Kidney (tissue), 14 donors: ENCODE data around the gene BSCL2. TPM values are rescaled to one million over a fixed set of nuclear protein-coding genes. Genes with fewer than 3 reads are reported as not detected.

Source experiments
- DNase-seq, 5 donors: peaks; one replicate each; pipeline ENCODE4 v3.0.0-alpha.2; 2013 to 2020
- FAIRE-seq: peaks from 2 replicates; lab custom pipeline; 2012; peaks lifted over from hg19 to GRCh38; lab: Jason Lieb, UNC
- H3K27ac ChIP-seq, 2 donors: one replicate each; pipeline ENCODE4 v1.7.0; 2013; ENCODE audit warnings: low read depth in 2 of 2, low read length in 2 of 2, inconsistent platforms in 1 of 2
- H3K27me3 ChIP-seq: one replicate; pipeline ENCODE4 v1.7.1; 2013; ENCODE audit warnings: low read length, inconsistent platforms; ENCODE audit not compliant: control insufficient read depth, insufficient read depth
- H3K36me3 ChIP-seq, 3 donors: one replicate each; pipeline versions ENCODE4 v1.7.0 to v1.7.1; 2013; ENCODE audit warnings: low read length in 3 of 3, control low read depth in 1 of 3, inconsistent platforms in 1 of 3; ENCODE audit not compliant: insufficient read depth in 3 of 3, control insufficient read depth in 2 of 3
- H3K4me1 ChIP-seq, 3 donors: one replicate each; pipeline versions ENCODE4 v1.7.0 to v1.7.1; 2013; ENCODE audit warnings: low read length in 3 of 3, inconsistent platforms in 1 of 3, low read depth in 1 of 3; ENCODE audit not compliant: control insufficient read depth in 2 of 3, insufficient read depth in 2 of 3
- H3K4me3 ChIP-seq, 3 donors: one replicate each; pipeline versions ENCODE4 v1.7.0 to v1.8.1; 2013; ENCODE audit warnings: low read length in 3 of 3, control low read depth in 1 of 3, inconsistent platforms in 1 of 3
- H3K9ac ChIP-seq, 3 donors: one replicate each; pipeline versions ENCODE4 v1.7.0 to v1.7.1; 2013; ENCODE audit warnings: low read length in 3 of 3, control low read depth in 1 of 3, inconsistent platforms in 1 of 3
- H3K9me3 ChIP-seq, 3 donors: one replicate each; pipeline versions ENCODE4 v1.7.0 to v1.7.1; 2013; ENCODE audit warnings: low read length in 3 of 3, control low read depth in 1 of 3, inconsistent platforms in 1 of 3; ENCODE audit not compliant: control insufficient read depth in 2 of 3, insufficient read depth in 1 of 3
- intact Hi-C: fragments of 100-400 bp; cut with DNase I; formaldehyde crosslinking; loops from one replicate; pipeline ENCODE4 v1.11.1; 2022
- polyA plus RNA-seq: library from polyadenylated mRNA; stranded (reverse); fragments of 350-450 nt; fragmentation: Illumina TruSeq; extraction: RNeasy Lipid Tissue Mini Kit (QIAGEN cat#74804); gene quantifications from one replicate; pipeline ENCODE4 v1.2.3, GENCODE V29; 2014; ENCODE audit warnings: low read depth, low replicate concordance; ENCODE audit not compliant: insufficient read depth
- total RNA-seq: library from RNA; stranded (reverse); fragmentation: NEBNext Ultra II Directional; extraction: Animal tissue kit (Norgen Biotek cat#: 25700); gene quantifications from one replicate; pipeline ENCODE4 v1.2.1, GENCODE V29; 2021
- TF ChIP-seq, protein P1 (sequence below): IDR thresholded peaks from 3 replicates; pipeline ENCODE4 v1.5.1; 2012; ENCODE audit warnings: mild to moderate bottlenecking, moderate library complexity, borderline replicate concordance; ENCODE audit not compliant: insufficient read depth; ENCODE audit errors: extremely low read depth
- donor health status: control.
- donor health status: control.
- donor health status: control.
- donor health status: control.
- donor health status: control.
- donor health status: DM: yes; HTN: yes; CAD: no.
- donor health status: Normal renal cell carcinoma (clear cell type).

The BSCL2 gene
- total and polyA plus RNA-seq, 2 donors from 2014 or later: 93.2 to 249 TPM

DNA sequence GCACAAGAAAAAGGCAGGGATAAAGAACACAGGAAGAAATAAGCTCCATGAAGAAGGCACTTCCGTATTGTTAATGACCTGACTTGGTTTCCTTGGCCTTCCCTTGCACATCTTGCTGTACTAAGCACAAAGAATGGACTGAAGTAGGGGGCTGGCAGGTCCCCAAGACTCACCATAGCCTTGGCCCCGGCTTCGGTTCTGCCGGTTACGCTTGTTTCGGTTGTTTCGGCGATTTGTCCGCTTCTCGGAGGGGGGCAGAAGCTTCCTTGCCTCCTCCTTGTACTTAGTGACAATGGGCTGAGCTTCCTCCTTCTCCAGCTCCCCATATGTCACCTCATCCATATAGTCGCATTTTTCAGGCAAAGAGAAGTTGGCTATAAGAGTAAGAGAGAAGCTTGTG lies 9.6 kb upstream of the BSCL2 start:
- Histone ChIP-seq H3K4me3 (no peak overlapping the region), H3K27ac (no peak overlapping the region), H3K27me3 (no peaks in the 10 kb centered on the region), H3K9me3 (no peaks in the 10 kb centered on the region), H3K36me3 (peaks cover 26 to 85% (median 53%) of the 10 kb centered on the region in 3 donors), H3K9ac (no peak overlapping the region), H3K4me1 (peaks cover 0 to 8% (median 0%) of the 10 kb centered on the region in 3 donors)
- FAIRE-seq (no peak), DNase-seq (no peak)
- intact Hi-C loops: no loop called here
- TF ChIP-seq, protein P1, sequence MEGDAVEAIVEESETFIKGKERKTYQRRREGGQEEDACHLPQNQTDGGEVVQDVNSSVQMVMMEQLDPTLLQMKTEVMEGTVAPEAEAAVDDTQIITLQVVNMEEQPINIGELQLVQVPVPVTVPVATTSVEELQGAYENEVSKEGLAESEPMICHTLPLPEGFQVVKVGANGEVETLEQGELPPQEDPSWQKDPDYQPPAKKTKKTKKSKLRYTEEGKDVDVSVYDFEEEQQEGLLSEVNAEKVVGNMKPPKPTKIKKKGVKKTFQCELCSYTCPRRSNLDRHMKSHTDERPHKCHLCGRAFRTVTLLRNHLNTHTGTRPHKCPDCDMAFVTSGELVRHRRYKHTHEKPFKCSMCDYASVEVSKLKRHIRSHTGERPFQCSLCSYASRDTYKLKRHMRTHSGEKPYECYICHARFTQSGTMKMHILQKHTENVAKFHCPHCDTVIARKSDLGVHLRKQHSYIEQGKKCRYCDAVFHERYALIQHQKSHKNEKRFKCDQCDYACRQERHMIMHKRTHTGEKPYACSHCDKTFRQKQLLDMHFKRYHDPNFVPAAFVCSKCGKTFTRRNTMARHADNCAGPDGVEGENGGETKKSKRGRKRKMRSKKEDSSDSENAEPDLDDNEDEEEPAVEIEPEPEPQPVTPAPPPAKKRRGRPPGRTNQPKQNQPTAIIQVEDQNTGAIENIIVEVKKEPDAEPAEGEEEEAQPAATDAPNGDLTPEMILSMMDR: no peak

DNA sequence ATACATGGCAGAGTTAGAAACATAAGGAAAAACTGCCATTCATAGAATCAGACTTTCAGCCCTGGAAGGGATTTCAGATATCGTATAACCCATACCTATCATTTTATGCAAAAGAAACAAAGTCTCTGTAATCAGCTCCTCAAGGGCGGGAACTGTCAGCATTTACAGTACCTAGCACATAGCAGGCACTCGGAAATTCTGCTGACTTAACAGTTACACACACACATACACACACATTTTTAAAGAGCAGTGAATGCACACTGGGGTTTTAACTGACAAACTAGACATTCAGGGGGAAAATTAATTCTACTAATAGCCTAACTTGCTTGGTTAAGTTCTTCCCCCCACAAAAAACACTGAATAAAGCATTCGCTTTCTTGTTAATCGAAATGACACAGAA lies 9.0 kb upstream of the BSCL2 start:
- DNase-seq: no peak
- no peak overlapping the region for H3K9ac ChIP-seq
- peaks cover 0 to 8% (median 0%) of the 10 kb centered on the region in 3 donors for H3K4me1 ChIP-seq
- no peaks in the 10 kb centered on the region for H3K27me3 ChIP-seq
- intact Hi-C loops: no loop called here
- H3K4me3 ChIP-seq: no peak overlapping the region
- H3K36me3 ChIP-seq: peaks cover 23 to 83% (median 47%) of the 10 kb centered on the region in 3 donors
- H3K27ac ChIP-seq: no peak overlapping the region
- no peak for FAIRE-seq
- TF ChIP-seq, protein P1: no peak
- no peaks in the 10 kb centered on the region for H3K9me3 ChIP-seq

DNA sequence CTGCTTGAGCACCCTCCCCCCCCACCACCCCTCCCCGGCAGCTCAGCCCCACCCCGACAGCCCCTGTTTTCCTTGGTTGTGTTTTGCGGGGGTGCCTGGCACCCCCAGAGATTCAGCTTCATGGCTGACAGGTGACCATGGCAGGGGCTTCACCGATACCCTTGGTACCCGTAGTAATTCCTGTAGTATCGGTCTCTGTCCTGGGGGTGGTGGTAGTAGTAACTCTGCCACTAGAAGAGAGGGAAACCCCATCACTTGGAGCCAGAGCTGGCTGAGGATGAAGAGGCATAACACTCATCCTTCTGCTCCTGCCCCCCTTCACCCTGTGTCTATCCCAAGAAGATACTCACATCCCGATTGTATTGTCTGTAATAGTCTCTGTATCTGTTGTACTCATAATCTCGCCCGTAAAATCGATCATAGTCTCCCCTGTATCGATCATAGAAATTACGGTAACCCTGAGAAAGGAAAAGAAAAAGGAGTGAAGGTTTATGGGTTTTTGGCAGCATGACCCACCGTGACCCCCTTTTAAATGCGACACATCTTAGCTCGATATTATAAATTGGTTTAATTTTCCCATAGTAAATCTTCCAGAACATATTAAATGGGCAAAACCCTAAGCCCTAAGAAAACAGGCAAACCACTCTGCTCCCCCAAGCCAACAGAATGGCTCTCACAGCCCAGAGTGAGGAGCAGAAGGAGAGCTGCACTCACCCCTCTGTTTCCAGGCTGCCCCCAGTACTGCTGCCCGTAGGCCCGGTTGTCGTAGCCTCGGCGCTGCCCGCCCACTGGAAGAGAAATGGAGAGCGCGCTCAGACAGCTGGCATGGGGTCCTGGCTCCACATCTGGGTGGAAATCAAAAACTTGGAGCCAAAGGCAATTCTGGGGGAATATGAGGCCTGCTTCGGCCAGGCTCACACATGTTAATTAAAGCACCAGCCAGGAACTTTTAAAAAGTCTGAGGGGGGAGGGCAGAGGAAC lies 8.2 kb upstream of the BSCL2 start:
- FAIRE-seq: no peak
- peaks cover 0 to 8% (median 0%) of the 10 kb centered on the region in 3 donors for H3K4me1 ChIP-seq

More for the DNA sequence above, 8.2 kb upstream of the BSCL2 start:
- H3K36me3 ChIP-seq: peaks cover 23 to 80% (median 42%) of the 10 kb centered on the region in 3 donors
- no peak for DNase-seq
- no peaks in the 10 kb centered on the region for H3K9me3 ChIP-seq
- TF ChIP-seq, protein P1: no peak
- H3K9ac ChIP-seq: no peak overlapping the region
- no peak overlapping the region for H3K4me3 ChIP-seq
- intact Hi-C loops: no loop called here
- H3K27me3 ChIP-seq: no peaks in the 10 kb centered on the region
- H3K27ac ChIP-seq: no peak overlapping the region
